RWPE1 (cell line): ENCODE measurements around the gene XKR8.

Experiments
- CTCF ChIA-PET: fragments of 350-600 bp; sonication (Branson Sonifier 250); formaldehyde crosslinking; extraction: SDS; loops from one replicate; lab custom pipeline; 2021; lab: Yijun Ruan, JAX
- POLR2A ChIA-PET: fragments of 400-600 bp; formaldehyde crosslinking; extraction: SDS; loops from one replicate; lab custom pipeline; 2020; ENCODE audit warnings: antibody characterized with exemption; ENCODE audit not compliant: low non-redundant PET; lab: Yijun Ruan, JAX
- DNase-seq: peaks from one replicate; pipeline ENCODE4 v3.0.0; 2012; ENCODE audit warnings: low spot score
- H3K27ac ChIP-seq: fragments of 450-650 bp; 2 replicates; pipeline ENCODE4 v1.5.1; 2017
- CTCF ChIP-seq: fragments of 450-650 bp; conservative IDR thresholded peaks from 2 replicates; pipeline ENCODE4 v1.5.1; 2017; ENCODE audit warnings: low read depth, mild to moderate bottlenecking

XKR8 gene

GRCh38 chr1:27931759-27932158, 28.0 kb upstream of the XKR8 start:
- H3K27ac ChIP-seq = no peak overlapping the region
- no peak for DNase-seq
- CTCF ChIA-PET = no interaction called here
- no peak for TF ChIP-seq CTCF
- POLR2A ChIA-PET = no interaction called here

- TF ChIP-seq CTCF = 0 out of 2 replicates have a peak, but pooled peaks have one; percentile 16
- H3K27ac ChIP-seq = no peak within 1 kb of the TSS
- ChIA-PET POLR2A (no interaction called here), CTCF (no interaction called here)
- DNase-seq = peak; percentile 46
These were observed 24.8 kb upstream of the XKR8 start, which contains the start of gene SMPDL3B for GRCh38 chr1:27934818-27935549. Gene SMPDL3B (plus strand): TSS chr1:27935000. CDS start chr1:27935184, 184 bp downstream.

- no peak for TF ChIP-seq CTCF
- DNase-seq = no peak
- CTCF ChIA-PET = interaction anchor here (0.6 kb wide), 1 partner anchor 522 kb away, joined by 3 read pairs; no protein-coding TSS in a partner anchor
- POLR2A ChIA-PET = interaction anchor here (0.6 kb wide), 1 partner anchor 691 kb away, joined by 7 read pairs; no protein-coding TSS in a partner anchor
- H3K27ac ChIP-seq = no peak overlapping the region
These were observed 24.1 kb upstream of the XKR8 start for GRCh38 chr1:27935721-27936120.

- CTCF ChIA-PET = interaction anchor here (0.7 kb wide), 1 partner anchor 476 kb away, joined by 3 read pairs; no protein-coding TSS in a partner anchor
- no peak for TF ChIP-seq CTCF
- POLR2A ChIA-PET = interaction anchor here (0.6 kb wide), 1 partner anchor 691 kb away, joined by 7 read pairs; no protein-coding TSS in a partner anchor
- DNase-seq = no peak
- H3K27ac ChIP-seq = no peak overlapping the region
These were observed 23.4 kb upstream of the XKR8 start for GRCh38 chr1:27936370-27936769.

- ChIA-PET POLR2A (no interaction called here), CTCF (no interaction called here)
- H3K27ac ChIP-seq = no peak overlapping the region
- TF ChIP-seq CTCF = no peak
- DNase-seq = no peak
These were observed 22.3 kb upstream of the XKR8 start for GRCh38 chr1:27937524-27937836.

GRCh38 chr1:27938488-27938887, 21.3 kb upstream of the XKR8 start:
- ChIA-PET CTCF (interaction anchor here (0.9 kb wide), 1 partner anchor 10 kb away, joined by 3 read pairs; no protein-coding TSS in a partner anchor), POLR2A (no interaction called here)
- TF ChIP-seq CTCF = no peak
- no peak for DNase-seq
- no peak overlapping the region for H3K27ac ChIP-seq
